Measurements from ENCODE around the gene SRGAP2. TPM values are rescaled to one million over a fixed set of nuclear protein-coding genes. Genes with fewer than 3 reads are reported as not detected.
"Not testable (repeated sequence)": the region's sequence is repeated elsewhere in the genome, so short reads cannot be mapped to it uniquely, and the experiment has no call there.

Gene SRGAP2
- 15.3 and 22.5 TPM in 2 replicates for polyA plus RNA-seq (2014; cell fraction: cytosol; rRNA removed)
- 16.8 and 27.0 TPM in 2 replicates for polyA plus RNA-seq (2014; cell fraction: nucleus; rRNA removed)

- DNase-seq (ENCODE audit: low spot score), result peak; percentile 34
These were observed at the start of gene SRGAP2 for GRCh38 chr1:206203364-206204158. Gene SRGAP2 (plus strand): TSS chr1:206203541. CDS start chr1:206205971, 2,430 bp downstream.

DNA sequence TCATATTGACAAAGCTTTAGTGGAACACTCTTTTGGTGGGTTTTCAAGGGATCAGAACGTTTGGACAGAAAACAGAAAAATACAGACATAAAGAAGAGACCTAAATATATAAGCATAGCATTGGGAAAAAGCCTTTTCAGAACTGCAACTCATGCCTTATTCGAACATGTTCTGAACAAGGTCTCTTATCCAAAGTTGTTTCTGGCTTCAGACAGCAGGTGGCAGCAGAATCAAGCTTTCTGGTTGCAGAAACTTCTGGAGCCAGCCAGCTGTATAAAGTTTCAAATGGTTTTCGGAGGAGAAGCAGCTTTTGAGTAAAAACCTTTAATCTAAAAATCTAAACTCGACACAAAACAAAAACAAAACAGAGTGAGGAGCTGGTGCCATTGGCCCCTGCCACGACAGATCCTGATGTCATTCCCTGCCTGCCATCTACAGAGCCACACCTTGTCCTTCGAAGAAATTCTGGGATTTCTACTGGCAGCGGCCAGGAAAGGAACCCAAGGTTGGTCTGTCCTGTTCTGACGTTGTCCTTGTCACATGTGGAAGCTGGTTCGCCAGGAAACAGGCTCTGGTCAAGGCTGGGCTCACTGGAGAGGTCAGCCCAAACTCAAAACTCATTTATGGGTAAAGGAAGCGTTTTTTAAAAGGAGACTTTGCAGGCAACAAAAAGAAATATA lies 35.9 kb upstream of the SRGAP2 start:
- DNase-seq (ENCODE audit: low spot score), result not testable (repeated sequence)

- DNase-seq (ENCODE audit: low spot score), result not testable (repeated sequence)
These were observed 33.5 kb upstream of the SRGAP2 start for GRCh38 chr1:206169794-206170193.

GRCh38 chr1:206173110-206173719 lies 30.1 kb upstream of the SRGAP2 start:
- DNase-seq (ENCODE audit: low spot score), result not testable (repeated sequence)

DNA sequence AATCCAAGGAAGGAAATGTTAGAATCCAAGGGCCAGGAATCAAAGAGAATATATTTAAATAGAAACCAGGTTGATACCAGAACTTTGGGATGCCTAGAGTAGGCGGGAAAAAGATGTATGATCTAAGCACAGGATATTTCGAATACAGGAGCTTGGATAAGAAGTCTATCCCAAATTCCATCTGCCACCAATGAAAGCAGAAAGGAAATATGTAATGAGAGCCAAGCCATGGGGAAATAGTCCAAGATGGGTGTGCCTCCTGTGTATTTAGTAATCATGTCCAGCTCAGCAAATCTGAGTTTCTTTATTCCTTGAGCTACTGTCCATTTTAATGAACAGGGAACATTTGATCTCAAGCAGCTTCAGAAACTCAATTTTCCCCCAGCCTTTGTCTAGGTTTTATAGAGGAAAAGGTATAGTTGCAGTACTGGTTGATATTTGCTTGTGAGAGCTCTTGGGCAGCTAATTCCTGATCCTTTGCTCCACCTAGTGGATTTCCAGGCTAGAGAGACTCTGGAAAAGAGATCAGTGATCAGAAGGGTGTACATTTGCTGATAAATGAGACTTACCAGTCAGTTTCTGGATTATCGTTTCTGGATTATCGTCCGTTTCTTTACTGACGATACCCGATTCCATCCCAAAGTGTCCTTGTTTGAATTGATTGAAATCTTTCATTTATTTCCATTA lies 29.0 kb upstream of the SRGAP2 start:
- DNase-seq (ENCODE audit: low spot score), result not testable (repeated sequence)

- DNase-seq (ENCODE audit: low spot score), result not testable (repeated sequence)
These were observed 27.8 kb upstream of the SRGAP2 start for GRCh38 chr1:206175459-206176113.

- DNase-seq (ENCODE audit: low spot score), result not testable (repeated sequence)
These were observed 27.2 kb upstream of the SRGAP2 start for GRCh38 chr1:206176114-206176502.

DNA sequence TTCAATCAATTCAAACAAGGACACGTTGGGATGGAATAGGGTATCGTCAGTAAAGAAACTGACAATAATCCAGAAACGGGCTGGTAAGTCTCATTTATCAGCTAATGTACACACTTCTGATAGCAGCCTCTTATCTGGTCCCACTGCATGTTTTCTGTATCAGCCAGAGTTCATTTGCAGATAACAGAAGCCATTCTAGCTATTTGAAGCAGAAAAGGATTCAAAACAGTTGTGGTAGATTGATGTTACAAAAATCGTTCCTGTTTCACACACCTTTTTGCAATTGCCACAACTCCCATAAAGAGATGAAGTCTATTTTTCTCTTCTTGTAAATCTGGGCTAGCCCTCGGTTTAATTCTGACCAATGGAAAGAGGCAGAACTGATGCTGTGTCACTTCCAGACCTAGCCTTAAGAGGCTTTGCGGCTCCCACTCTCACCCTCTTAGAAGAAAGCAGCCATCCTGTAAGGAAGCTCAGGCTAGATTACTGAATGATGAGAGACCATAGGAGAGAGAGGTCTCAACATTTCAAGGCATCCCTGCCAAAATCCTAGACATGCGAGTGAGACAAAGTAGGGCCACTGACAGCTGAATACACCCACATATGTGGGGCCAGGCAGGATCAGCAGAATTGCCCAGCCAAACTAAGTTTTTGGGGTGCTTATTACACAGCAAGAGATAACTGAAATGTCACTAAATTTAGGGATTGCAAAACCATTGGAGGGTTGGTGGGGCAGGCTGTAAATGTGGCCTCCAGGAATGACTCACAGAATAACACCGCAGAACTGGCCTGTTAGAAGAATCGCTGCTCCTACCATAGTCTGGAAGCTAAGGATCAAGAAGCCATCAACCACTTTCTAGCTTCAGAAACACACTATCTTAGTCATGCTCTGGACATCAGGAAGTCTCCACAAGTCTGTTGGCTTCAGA lies 25.0 kb upstream of the SRGAP2 start:
- not testable (repeated sequence) for DNase-seq (ENCODE audit: low spot score)

- DNase-seq (ENCODE audit: low spot score), result not testable (repeated sequence)
These were observed 23.7 kb upstream of the SRGAP2 start for GRCh38 chr1:206179666-206180065.

DNA sequence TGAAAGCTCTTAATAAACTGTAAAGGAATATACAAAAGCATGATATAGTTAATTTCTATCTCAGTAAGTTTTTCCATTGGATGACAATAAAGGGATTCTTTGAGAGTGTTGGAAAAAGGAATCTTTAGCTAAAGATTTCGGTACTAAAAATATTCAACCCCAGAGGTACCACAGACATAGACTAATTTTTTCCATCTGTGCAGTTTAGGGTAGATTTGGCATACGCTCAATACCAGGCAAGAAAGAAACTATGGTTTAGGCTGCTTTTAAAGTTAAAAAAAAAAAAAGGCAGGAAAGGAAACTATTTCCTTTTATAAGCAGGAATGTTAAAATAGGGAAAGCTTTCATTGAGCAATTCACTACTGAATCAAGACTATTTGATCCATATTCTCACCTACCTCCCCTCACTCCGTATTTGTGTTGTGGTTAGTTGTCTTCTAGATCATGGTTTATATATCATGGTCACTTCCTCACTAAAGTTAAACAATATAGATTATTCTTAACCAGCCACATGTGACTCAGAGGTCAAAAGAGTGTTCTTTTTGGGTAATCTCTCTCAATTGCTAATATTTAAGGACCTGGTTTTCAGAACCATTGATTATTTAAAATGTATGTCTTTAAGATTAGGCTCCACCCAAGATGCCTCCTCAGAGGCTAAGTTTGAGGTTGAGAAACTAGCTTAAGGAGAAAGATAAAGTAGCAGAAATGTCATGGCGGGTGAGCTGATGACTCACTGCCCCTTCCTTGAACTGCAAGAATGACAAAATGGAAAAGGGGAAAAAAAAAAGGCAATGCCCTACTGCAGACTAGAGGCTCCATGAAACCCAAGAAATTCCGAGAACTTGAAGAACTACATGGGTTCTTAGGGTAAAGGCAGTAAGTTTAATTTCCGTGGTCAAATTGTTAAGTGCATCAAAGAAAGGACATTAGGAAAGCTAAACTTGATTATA lies 20.7 kb upstream of the SRGAP2 start:
- DNase-seq (ENCODE audit: low spot score), result not testable (repeated sequence)

DNA sequence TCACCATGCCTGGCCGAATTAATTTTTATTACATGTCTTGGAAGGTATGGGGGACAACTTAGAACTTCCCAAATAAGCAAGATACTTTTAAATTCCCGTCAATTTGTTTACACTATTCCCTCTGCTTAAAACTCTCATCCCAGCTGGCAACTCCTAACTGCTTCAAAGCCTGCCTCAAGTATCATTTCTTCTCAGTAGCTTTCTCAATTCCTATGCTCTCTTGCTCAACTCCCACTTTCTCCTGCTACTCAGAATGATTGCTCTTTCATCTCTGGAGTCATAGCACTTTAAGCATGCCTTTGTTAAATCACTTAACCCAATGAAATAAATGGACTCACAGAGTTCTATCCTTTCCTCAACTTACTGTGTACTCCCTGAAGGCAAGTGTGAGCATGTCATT lies 19.6 kb upstream of the SRGAP2 start:
- not testable (repeated sequence) for DNase-seq (ENCODE audit: low spot score)

- not testable (repeated sequence) for DNase-seq (ENCODE audit: low spot score)
These were observed 17.6 kb upstream of the SRGAP2 start for GRCh38 chr1:206185778-206186177.

DNA sequence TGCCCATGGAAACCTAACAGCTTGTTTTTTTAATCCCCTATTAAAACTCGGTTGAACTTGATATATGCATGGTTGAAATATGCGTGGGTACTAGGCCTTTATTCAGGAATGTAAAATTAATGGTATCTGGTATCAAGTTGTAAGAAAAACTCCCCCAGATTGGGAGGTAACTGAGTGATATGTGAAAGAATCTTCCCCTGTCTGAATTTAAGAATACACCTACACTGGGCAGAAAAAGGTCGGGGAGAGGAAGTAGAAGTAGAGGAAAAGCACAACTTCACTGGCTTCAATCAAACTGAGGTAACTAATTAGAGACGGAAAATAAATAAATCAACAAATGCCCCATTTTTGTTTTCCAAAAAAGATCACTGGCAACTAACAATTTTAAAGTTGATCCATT lies 16.5 kb upstream of the SRGAP2 start:
- not testable (repeated sequence) for DNase-seq (ENCODE audit: low spot score)

- not testable (repeated sequence) for DNase-seq (ENCODE audit: low spot score)
These were observed 8.2 kb upstream of the SRGAP2 start for GRCh38 chr1:206195182-206195581.

GRCh38 chr1:206196748-206197424 lies 6.5 kb upstream of the SRGAP2 start:
- not testable (repeated sequence) for DNase-seq (ENCODE audit: low spot score)

- DNase-seq (ENCODE audit: low spot score), result peak; percentile 100
These were observed 465 bp upstream of the SRGAP2 start, which contains the start of gene FAM72A for GRCh38 chr1:206202789-206203363. Gene FAM72A (minus strand): TSS chr1:206202839. CDS start chr1:206202025, 814 bp downstream.

- DNase-seq (ENCODE audit: low spot score), result not testable (repeated sequence)
These were observed 794 bp downstream of the SRGAP2 start for GRCh38 chr1:206204159-206204511.

- DNase-seq (ENCODE audit: low spot score), result not testable (repeated sequence)
These were observed 1.5 kb downstream of the SRGAP2 start for GRCh38 chr1:206204871-206205270.

Data from SK-N-DZ (cell line).